Measurements from ENCODE around the gene TDRD7. TPM values are rescaled to one million over a fixed set of nuclear protein-coding genes. Genes with fewer than 3 reads are reported as not detected.

TDRD7 gene
- total and polyA plus RNA-seq, 8 donors = 6.3 to 17.5 (median 7.4) TPM

- ATAC-seq (no peak), DNase-seq (no peak)
- Histone ChIP-seq H3K36me3 (no peaks in the 10 kb centered on the region), H3K9me3 (no peaks in the 10 kb centered on the region), H3K4me3 (no peak overlapping the region), H3K27ac (no peak overlapping the region), H3K4me1 (peaks cover 0 to 2% of the 10 kb centered on the region in 2 donors), H3K27me3 (peaks cover 0 to 15% of the 10 kb centered on the region in 2 donors)
- TF ChIP-seq CTCF (IDR thresholded peaks at IDR 0.05) = no peak
- intact Hi-C loops (cut with DNase I) = no loop called here
Observed at GRCh38 chr9:97382099-97382718, 29.7 kb upstream of the TDRD7 start.

- no peak for DNase-seq
- TF ChIP-seq CTCF (IDR thresholded peaks at IDR 0.05) = no peak
Observed at GRCh38 chr9:97384406-97385262, 27.3 kb upstream of the TDRD7 start.

GRCh38 chr9:97385626-97386264, 26.2 kb upstream of the TDRD7 start:
- H3K4me1 ChIP-seq = peaks cover 5 to 7% of the 10 kb centered on the region in 2 donors
- no peak overlapping the region for H3K4me3 ChIP-seq
- ATAC-seq (no peak), DNase-seq (no peak)
- no peaks in the 10 kb centered on the region for H3K36me3 ChIP-seq
- no peak overlapping the region for H3K27ac ChIP-seq
- intact Hi-C loops (cut with DNase I) = no loop called here
- no peaks in the 10 kb centered on the region for H3K9me3 ChIP-seq
- no peak for TF ChIP-seq CTCF (IDR thresholded peaks at IDR 0.05)
- H3K27me3 ChIP-seq = peaks cover 0 to 29% of the 10 kb centered on the region in 2 donors

More at GRCh38 chr9:97384406-97385262, 27.3 kb upstream of the TDRD7 start:
- Histone ChIP-seq H3K4me1 (peaks cover 5 to 7% of the 10 kb centered on the region in 2 donors), H3K27ac (no peak overlapping the region), H3K9me3 (no peaks in the 10 kb centered on the region), H3K36me3 (no peaks in the 10 kb centered on the region), H3K4me3 (no peak overlapping the region), H3K27me3 (peaks cover 0 to 29% of the 10 kb centered on the region in 2 donors)
- intact Hi-C loops (cut with DNase I) = no loop called here
- ATAC-seq = no peak

- no peak overlapping the region for H3K27ac ChIP-seq
- no peaks in the 10 kb centered on the region for H3K36me3 ChIP-seq
- peaks cover 0 to 29% of the 10 kb centered on the region in 2 donors for H3K27me3 ChIP-seq
- H3K4me1 ChIP-seq = peaks cover 5 to 7% of the 10 kb centered on the region in 2 donors
- ATAC-seq (no peak), DNase-seq (no peak)
- TF ChIP-seq CTCF (IDR thresholded peaks at IDR 0.05) = no peak
- intact Hi-C loops (cut with DNase I) = no loop called here
- H3K4me3 ChIP-seq = no peak overlapping the region
- no peaks in the 10 kb centered on the region for H3K9me3 ChIP-seq
Observed at GRCh38 chr9:97386265-97386633, 25.6 kb upstream of the TDRD7 start.

Measured in left lung (tissue), 10 donors.